Dedifferentiated amniotic fluid mesenchymal stem cell (primary cell): ENCODE measurements around the gene CPT1C.

Source experiments
- DNase-seq: peaks from one replicate; pipeline ENCODE4 v3.0.0-alpha.2; 2016; ENCODE audit errors: extremely low spot score

The CPT1C gene

GRCh38 chr19:49758292-49758691 lies 67.4 kb downstream of the CPT1C start:
- no peak for DNase-seq

- DNase-seq: no peak
These were observed 70.3 kb downstream of the CPT1C start for GRCh38 chr19:49761249-49761624.

- DNase-seq: no peak
These were observed 70.9 kb downstream of the CPT1C start for GRCh38 chr19:49761625-49762311.

GRCh38 chr19:49763230-49763629 lies 72.3 kb downstream of the CPT1C start, which contains the start of gene TSKS:
TSS of gene TSKS (minus strand) at chr19:49763306. CDS start at chr19:49763247, 59 bp downstream.
- no peak for DNase-seq
